Vagina (tissue), 2 donors: Measurements from ENCODE around the gene FKBP15.

ENCODE experiments used
- POLR2A ChIP-seq, 2 donors: fragments of 450-650 bp; IDR thresholded peaks; one replicate each; pipeline ENCODE4 v1.6.1; 2017; ENCODE audit warnings: antibody characterized with exemption in 2 of 2, mild to moderate bottlenecking in 2 of 2, moderate library complexity in 2 of 2
- POLR2AphosphoS5 ChIP-seq, 2 donors: sonication (generic); formaldehyde crosslinking; IDR thresholded peaks; one replicate each; pipeline ENCODE4 v1.9.0; 2017; ENCODE audit warnings: antibody characterized with exemption in 2 of 2, mild to moderate bottlenecking in 2 of 2, low read depth in 1 of 2; ENCODE audit not compliant: insufficient read depth in 1 of 2
- TF ChIP-seq, protein P1 (sequence below), 3 experiments: fragments of 450-650 bp in 2 of 3; fragments of 200-600 bp in 1 of 3; sonication (generic) in 1 of 3; IDR thresholded peaks; one replicate each; pipeline ENCODE4 v1.5.1; 2017 to 2019; ENCODE audit warnings: antibody characterized with exemption in 3 of 3, mild to moderate bottlenecking in 2 of 3, moderate library complexity in 2 of 3

DNA sequence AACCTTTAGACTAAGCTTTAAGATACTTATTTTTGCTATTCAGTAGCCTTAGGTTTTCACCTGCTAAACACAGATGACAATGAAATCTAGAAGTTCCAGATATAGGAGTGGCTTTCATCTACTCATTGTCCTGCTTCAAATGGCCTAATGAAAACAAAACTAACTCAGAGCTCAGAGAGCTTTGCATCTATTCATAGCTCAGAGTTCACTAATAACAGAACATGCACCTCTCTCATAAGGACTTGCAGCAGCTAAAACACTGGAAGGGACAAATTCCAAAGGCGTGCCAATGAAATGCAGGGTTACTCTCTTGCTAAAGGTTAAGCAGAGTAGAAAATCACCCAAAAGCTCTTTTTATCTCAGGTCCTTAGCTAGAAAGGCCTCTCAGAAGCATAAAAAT is 41.2 kb downstream of the FKBP15 start:
- TF ChIP-seq, protein P1, sequence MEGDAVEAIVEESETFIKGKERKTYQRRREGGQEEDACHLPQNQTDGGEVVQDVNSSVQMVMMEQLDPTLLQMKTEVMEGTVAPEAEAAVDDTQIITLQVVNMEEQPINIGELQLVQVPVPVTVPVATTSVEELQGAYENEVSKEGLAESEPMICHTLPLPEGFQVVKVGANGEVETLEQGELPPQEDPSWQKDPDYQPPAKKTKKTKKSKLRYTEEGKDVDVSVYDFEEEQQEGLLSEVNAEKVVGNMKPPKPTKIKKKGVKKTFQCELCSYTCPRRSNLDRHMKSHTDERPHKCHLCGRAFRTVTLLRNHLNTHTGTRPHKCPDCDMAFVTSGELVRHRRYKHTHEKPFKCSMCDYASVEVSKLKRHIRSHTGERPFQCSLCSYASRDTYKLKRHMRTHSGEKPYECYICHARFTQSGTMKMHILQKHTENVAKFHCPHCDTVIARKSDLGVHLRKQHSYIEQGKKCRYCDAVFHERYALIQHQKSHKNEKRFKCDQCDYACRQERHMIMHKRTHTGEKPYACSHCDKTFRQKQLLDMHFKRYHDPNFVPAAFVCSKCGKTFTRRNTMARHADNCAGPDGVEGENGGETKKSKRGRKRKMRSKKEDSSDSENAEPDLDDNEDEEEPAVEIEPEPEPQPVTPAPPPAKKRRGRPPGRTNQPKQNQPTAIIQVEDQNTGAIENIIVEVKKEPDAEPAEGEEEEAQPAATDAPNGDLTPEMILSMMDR (IDR thresholded peaks at IDR 0.05): no peak
- TF ChIP-seq POLR2A (IDR thresholded peaks at IDR 0.05) (no peak), POLR2AphosphoS5 (IDR thresholded peaks at IDR 0.05; ENCODE audit: insufficient read depth in 1 of 2, low read depth in 1 of 2) (no peak)
